Measurements from ENCODE around the gene RPRD1A. TPM values are rescaled to one million over a fixed set of nuclear protein-coding genes. Genes with fewer than 3 reads are reported as not detected.

RPRD1A gene
- total and polyA plus RNA-seq, 9 of the 15 experiments (the other 6 are each of a cell fraction or from before 2014, with no cell fraction given) = 30.2 to 142 (median 66.0) TPM

DNA sequence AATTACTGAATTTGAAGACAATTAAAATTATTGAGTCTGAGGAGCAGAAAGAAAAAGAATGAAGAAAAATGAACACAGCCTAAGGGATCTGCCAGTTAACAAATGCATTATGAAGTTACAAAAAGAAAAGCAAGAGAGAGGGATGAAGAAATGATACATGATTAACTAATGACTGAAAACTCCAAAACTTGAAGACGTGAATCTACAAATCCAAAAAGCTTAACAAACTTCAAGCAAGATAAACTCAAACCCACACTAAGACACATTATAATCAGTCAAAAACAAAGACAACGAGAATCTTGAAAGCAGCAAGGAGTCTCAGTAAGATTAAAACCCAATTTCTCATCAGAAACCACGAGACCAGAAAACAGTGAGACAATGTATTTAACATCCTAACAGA lies 15.6 kb downstream of the RPRD1A start (continued):
- TF ChIP-seq, protein P1, sequence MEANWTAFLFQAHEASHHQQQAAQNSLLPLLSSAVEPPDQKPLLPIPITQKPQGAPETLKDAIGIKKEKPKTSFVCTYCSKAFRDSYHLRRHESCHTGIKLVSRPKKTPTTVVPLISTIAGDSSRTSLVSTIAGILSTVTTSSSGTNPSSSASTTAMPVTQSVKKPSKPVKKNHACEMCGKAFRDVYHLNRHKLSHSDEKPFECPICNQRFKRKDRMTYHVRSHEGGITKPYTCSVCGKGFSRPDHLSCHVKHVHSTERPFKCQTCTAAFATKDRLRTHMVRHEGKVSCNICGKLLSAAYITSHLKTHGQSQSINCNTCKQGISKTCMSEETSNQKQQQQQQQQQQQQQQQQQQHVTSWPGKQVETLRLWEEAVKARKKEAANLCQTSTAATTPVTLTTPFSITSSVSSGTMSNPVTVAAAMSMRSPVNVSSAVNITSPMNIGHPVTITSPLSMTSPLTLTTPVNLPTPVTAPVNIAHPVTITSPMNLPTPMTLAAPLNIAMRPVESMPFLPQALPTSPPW (CRISPR knock-in tag; IDR thresholded peaks at IDR 0.05) = no peak
- TF ChIP-seq CBFA2T3 (IDR thresholded peaks at IDR 0.05) = peak; percentile 7; the same call in 1 of the 2 replicates
- TF ChIP-seq TRIM24 (IDR thresholded peaks at IDR 0.05) = peak; percentile 36 to 54; a peak in 2 of 4 replicates
- no peak for TF ChIP-seq NEUROD1 (IDR thresholded peaks at IDR 0.05; ENCODE audit: borderline replicate concordance, low read depth, low read length, partially characterized antibody)
- TF ChIP-seq, protein P2, sequence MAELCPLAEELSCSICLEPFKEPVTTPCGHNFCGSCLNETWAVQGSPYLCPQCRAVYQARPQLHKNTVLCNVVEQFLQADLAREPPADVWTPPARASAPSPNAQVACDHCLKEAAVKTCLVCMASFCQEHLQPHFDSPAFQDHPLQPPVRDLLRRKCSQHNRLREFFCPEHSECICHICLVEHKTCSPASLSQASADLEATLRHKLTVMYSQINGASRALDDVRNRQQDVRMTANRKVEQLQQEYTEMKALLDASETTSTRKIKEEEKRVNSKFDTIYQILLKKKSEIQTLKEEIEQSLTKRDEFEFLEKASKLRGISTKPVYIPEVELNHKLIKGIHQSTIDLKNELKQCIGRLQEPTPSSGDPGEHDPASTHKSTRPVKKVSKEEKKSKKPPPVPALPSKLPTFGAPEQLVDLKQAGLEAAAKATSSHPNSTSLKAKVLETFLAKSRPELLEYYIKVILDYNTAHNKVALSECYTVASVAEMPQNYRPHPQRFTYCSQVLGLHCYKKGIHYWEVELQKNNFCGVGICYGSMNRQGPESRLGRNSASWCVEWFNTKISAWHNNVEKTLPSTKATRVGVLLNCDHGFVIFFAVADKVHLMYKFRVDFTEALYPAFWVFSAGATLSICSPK (IDR thresholded peaks at IDR 0.05; ENCODE audit: borderline replicate concordance) = no peak
- TF ChIP-seq, protein P3, sequence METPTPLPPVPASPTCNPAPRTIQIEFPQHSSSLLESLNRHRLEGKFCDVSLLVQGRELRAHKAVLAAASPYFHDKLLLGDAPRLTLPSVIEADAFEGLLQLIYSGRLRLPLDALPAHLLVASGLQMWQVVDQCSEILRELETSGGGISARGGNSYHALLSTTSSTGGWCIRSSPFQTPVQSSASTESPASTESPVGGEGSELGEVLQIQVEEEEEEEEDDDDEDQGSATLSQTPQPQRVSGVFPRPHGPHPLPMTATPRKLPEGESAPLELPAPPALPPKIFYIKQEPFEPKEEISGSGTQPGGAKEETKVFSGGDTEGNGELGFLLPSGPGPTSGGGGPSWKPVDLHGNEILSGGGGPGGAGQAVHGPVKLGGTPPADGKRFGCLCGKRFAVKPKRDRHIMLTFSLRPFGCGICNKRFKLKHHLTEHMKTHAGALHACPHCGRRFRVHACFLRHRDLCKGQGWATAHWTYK (CRISPR knock-in tag; IDR thresholded peaks at IDR 0.05) = no peak
- no peak for TF ChIP-seq FUS (optimal IDR thresholded peaks at IDR 0.05; ENCODE audit: low read depth, low read length)
- no peak for TF ChIP-seq ZNF23 (CRISPR knock-in tag; IDR thresholded peaks at IDR 0.05)
- TF ChIP-seq ZNF280A (IDR thresholded peaks at IDR 0.05; ENCODE audit: low read depth, partially characterized antibody) = peak; percentile 48
- no peak for TF ChIP-seq MED1 (CRISPR knock-in tag; IDR thresholded peaks at IDR 0.05; ENCODE audit: borderline replicate concordance)
- TF ChIP-seq, protein P4, sequence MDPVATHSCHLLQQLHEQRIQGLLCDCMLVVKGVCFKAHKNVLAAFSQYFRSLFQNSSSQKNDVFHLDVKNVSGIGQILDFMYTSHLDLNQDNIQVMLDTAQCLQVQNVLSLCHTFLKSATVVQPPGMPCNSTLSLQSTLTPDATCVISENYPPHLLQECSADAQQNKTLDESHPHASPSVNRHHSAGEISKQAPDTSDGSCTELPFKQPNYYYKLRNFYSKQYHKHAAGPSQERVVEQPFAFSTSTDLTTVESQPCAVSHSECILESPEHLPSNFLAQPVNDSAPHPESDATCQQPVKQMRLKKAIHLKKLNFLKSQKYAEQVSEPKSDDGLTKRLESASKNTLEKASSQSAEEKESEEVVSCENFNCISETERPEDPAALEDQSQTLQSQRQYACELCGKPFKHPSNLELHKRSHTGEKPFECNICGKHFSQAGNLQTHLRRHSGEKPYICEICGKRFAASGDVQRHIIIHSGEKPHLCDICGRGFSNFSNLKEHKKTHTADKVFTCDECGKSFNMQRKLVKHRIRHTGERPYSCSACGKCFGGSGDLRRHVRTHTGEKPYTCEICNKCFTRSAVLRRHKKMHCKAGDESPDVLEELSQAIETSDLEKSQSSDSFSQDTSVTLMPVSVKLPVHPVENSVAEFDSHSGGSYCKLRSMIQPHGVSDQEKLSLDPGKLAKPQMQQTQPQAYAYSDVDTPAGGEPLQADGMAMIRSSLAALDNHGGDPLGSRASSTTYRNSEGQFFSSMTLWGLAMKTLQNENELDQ (CRISPR knock-in tag; IDR thresholded peaks at IDR 0.05; ENCODE audit: borderline replicate concordance) = no peak
- no peak for TF ChIP-seq PKNOX1 (IDR thresholded peaks at IDR 0.05)
